GM21528 (cell line): ENCODE measurements around the gene MARK3.

Experiments used
- ATAC-seq: cut with Tn5 transposase; IDR thresholded peaks from one replicate; pipeline ENCODE4 v1.9.1; 2021; ENCODE audit warnings: mild to moderate bottlenecking, moderate library complexity; ENCODE audit not compliant: unreplicated experiment, low FRiP score

MARK3 gene

GRCh38 chr14:103362780-103363179 is 22.4 kb upstream of the MARK3 start:
- no peak for ATAC-seq

DNA sequence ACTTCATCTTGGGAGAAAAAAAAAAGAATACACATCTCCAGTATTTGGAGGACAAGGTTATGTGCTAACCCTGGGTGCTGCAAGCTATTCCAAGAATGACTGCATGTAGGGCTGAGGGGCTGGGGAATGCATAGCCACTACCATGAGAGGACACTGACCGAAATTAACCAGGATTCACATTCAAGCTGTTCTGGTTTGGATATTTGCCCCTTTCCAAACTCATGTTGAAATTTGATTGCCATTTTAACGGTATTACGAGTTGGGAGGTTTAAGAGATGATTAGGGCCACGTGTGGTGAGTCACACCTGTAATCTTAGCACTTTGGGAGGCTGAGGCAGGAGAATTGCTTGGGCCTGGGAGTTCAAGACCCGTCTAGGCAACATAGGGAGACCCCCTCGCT is 18.5 kb upstream of the MARK3 start:
- ATAC-seq: no peak

DNA sequence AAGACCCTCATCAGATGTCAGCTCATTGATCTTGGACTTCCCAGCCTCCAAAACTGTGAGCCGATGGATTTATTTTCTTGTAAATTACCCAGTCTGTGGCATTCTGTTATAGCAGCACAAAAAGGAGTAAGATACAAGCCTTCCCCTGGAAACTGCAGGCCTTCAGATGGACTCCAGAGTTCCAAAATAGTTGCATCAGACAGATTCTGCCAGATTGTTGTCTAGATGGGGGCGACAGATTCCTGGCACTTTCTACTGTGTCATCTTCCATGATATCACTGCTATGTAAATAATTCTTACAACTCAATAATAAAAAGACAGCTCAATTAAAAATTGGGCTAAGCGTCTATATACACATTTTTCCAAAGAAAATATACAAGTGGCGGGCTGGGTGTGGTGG is 17.2 kb upstream of the MARK3 start:
- no peak for ATAC-seq

DNA sequence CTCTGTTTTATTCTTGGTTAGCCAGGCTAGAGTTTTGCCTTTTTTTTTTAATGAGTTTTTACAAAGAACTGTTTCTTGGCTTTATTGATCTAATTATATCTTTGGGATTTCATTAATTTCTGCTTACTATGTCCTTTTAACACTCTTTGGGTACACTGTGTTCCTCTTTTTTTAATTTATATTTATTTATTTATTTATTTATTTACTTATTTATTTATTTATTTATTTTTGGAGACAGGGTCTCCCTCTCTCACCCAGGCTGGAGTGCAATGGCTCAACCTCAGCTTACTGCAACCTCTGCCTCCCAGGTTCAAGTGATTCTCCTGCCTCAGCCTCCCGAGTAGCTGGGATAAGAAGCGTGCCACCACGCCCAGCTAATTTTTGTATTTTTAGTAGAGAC is 15.1 kb upstream of the MARK3 start:
- no peak for ATAC-seq

DNA sequence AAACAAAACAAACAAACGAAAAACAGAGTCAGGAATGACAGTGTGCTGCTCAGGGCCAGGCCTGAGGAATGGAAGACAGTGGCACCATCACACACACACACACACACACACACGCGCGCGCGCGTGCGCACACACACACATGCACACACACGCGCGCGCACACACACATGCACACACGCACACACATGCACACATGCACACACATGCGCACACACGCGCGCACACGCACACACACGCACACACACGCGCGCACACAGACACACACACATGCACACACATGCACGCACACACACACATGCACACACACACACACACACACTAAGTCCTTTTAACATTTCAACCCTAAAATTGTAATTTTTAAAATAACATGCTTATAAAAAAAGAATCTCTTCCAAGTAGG is 13.2 kb upstream of the MARK3 start:
- ATAC-seq: no peak

DNA sequence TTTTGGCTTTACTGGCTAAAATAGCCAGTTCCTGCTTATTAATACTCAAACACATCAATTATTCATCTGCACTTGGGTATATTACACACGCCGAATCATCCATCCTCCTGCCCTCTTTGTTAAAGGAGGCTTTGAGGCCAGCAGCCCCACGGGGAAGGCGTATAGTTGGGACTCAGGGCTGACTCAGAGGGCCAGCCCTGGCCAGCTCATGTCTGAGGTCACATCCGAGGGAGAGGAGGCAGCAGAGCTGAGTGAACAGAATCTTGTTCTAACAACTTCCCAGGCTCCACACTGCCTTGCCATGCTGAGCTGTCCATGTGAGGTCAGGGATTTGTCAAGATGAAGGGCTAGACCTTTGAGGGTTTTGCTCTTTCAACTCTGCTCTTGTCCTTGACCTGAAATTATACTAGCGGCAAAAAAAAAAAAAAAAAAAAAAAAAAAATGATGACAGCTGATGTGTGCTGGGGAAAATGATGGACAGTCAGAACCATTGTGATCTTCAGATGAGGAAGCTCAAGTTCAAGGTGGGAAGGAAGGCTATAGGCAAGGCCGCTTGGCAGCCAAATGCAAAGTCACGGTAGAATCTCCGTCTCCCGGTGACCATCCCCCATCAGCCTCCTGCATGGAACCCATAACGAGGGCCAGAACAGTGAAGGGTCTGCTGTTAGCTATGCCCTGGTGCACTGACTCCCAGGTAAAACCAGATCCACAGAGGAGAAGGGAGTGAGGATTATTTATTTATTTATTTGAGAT is 12.5 kb upstream of the MARK3 start:
- ATAC-seq: no peak

GRCh38 chr14:103374121-103374520 is 11.1 kb upstream of the MARK3 start:
- ATAC-seq: no peak

DNA sequence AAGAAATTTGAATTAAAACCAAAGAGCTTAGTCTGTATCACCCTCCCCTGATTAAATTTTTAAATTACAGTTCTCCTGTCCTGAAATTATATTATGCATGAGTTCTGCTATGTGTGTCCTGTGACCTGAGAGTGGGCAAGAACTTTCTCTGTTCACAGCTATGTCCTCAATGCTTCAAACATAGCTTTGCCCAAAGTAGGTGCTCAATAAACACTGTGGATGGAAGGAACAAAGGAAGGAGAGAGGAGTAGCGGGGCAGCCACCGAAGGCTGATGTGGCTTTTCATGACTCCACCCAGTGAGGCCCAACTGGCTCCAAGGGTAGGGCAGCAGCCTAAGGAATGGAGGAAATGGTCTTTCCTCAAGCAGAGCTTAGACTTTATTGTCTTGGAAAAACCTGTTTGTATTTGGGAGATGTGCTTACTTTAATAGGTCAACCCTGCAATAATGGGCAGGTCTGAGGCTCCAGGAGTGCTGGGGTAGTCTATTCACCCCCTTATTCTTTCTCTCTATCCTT is 7.6 kb upstream of the MARK3 start:
- ATAC-seq: no peak

DNA sequence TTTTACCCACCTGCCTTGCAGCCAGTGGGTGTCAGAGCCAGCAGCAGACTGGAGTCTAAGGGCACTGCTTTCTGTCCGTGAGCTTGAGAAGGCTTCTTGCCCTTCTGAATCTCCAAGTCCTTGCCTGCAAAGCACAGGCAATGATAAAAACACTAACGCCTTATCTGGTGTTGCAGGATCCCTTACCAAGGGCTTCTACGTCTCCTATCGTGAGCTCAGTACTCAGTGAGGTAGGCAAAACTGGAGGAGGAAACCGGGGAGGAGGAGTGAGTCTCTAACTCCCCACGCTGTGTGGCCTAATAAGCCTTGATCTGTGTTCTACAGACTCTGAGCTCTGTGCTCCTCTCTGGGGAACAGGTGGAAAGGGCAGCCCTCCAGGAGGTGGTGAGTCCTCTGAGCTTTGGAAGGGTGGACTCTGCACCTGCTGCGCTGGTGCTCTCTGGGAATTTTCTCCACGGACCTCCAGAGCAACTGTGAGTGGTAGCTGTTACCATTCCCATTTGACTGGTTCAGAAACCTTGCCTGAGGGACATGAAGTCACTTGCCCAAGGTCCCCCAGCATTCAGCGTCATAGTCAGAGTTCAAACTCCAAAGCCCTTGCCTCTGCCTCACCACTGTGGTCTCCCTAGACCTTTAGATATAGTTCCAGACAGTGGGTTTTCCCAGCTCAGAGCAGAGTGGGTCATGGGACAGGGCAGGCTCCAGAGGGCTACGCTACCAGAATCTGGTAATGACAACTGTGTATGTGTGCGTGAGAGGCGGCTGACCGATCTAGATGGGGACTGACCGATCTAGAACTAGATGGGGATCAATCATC is 7.0 kb upstream of the MARK3 start:
- ATAC-seq: no peak

GRCh38 chr14:103380719-103381377 is 4.4 kb upstream of the MARK3 start:
- no peak for ATAC-seq

- ATAC-seq: no peak
Observed at GRCh38 chr14:103382376-103382775, 2.8 kb upstream of the MARK3 start.

DNA sequence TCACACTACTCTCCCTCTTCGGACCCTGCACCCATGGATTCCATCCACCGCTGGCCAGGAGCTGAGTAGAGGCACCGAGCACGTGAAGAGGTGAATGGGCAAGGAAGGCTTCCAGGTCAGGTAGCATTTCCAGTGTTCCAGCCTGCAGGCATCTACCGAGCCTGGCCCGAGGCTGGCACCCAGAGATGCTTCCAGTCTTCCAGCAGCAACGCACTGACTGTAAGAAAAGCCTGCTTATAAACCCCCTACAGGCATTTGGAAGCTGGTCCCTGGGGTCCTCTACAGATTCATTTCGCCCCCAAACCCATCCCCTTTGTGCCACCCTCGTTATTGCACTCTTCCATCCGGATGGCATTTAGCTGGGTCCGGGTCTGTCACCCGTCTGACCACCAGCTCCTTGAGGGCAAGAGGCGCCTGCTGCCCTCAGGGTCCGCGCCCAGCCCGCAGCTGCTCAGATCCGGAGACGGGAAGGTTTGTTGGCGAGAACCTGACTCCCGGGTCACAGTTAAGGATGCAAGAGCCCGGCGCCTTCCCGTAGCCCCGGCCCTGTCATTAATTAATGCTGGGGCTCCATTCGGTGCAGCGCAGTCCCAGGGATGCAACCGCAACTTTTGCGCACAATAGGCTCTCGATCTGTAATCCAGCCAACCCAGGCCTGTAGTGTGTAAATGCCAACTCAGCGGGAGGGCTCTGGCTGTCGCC is 614 bp upstream of the MARK3 start:
- peak; percentile 5 for ATAC-seq

- ATAC-seq: peak; percentile 8
Observed at GRCh38 chr14:103385929-103386712, 906 bp downstream of the MARK3 start.

DNA sequence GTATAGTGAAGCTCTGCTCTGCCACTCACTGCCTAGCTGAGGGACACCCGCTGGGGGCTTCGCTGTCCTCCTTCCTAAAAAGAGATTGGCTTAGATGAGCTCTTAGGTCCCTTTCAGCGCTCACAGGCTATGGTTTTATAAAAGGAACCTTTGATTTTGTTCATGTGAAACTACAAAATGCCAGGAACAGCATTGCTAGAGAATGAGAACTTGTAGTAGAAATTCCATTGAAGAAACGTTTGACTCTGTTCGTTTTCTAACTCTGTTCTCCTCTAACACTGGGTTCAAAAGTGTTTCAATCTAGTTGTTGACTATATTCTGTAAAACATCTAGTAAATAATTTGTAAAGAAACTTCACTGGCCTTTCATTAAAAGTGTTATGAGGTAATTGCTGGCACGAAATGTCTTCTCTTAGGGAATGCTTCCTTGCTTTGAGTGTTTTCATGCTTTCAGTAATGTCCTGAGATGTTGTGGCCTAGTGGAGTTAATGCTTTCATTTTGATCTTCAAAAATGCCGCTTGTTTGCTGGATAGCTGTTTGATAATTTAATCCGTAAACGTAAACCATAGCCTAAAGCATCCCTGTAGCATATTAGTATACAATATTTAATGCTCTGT is 1.6 kb downstream of the MARK3 start:
- no peak for ATAC-seq

GRCh38 chr14:103388664-103389063 is 3.4 kb downstream of the MARK3 start:
- no peak for ATAC-seq

DNA sequence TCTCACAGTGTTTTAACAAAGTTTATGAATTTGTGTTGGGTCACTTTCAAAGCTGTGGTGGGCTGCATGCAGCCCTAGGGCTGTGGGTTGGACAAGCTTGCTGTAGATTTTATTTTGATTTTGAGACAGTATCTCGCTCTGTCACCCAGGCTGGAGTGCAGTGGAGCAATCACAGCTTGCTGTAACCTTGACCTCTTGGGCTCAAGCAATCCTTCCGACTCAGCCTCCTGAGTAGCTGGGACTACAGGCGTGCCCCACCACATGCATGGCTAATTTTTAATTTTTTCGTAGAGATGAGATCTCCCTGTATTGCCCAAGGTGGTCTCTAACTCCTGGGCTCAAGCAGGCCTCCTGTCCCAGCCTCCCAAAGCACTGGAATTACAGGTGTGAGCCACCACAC is 5.4 kb downstream of the MARK3 start:
- ATAC-seq: no peak

DNA sequence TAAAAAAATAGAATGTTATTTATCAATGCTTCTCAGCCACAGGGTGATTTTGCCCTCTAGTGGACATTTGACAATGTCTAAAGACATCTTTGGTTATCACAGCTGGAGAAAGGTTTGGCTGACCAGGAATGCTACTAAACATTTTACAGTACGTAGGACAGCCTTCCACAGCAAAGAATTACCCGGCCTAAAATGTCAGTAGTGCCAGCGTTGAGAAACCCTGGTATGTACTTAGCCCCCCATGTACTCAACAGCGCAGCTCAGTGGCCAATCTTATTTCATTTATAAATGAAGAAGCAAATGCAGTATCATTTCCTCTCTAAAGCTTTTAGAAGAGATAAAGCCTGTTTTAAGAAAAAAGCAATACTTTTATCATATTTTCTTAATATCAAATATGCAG is 5.8 kb downstream of the MARK3 start:
- no peak for ATAC-seq

DNA sequence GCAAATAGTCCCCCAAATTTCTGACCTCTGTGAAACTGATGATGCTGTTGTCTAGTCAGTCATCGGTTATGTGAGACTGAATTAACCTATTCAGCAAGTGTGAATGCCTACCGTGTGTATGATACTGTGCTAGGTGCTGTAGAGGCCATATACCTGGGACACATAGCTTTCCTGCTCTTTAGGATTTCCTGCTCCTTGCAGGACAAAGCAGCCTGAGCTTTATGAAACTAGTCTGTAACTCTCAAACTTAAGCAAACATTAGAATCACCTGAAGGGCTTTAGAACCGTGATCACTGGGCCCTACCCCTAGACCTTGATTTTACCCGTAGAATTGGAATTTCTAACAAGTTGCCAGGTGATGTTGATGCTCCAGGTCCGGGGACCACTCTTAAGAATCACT is 6.9 kb downstream of the MARK3 start:
- no peak for ATAC-seq

GRCh38 chr14:103392572-103392971 is 7.4 kb downstream of the MARK3 start:
- ATAC-seq: no peak
